Measurements from ENCODE around the gene PERCC1. TPM values are rescaled to one million over a fixed set of nuclear protein-coding genes. Genes with fewer than 3 reads are reported as not detected.

PERCC1 gene
- total RNA-seq, 2 experiments from 2014 or later, result not detected

GRCh38 chr16:1435921-1436697, 5.2 kb downstream of the PERCC1 start:
- Histone ChIP-seq H4K20me1 (ENCODE audit: insufficient read depth, low read length) (no peaks in the 10 kb centered on the region), H2AFZ (ENCODE audit: low read length) (no peak overlapping the region), H3K4me2 (ENCODE audit: low read length) (no peak overlapping the region), H3K4me3 (ENCODE audit: low read depth, low read length, poor library complexity, severe bottlenecking) (no peak overlapping the region), H3K9me2 (ENCODE audit: insufficient read depth, low read length) (no peaks in the 10 kb centered on the region), H3K4me1 (ENCODE audit: insufficient read depth, low read length, poor library complexity, severe bottlenecking) (no peaks in the 10 kb centered on the region), H3K27ac (ENCODE audit: low read depth, low read length, poor library complexity, severe bottlenecking) (no peak overlapping the region), H3K36me3 (ENCODE audit: insufficient read depth, low read length) (no peaks in the 10 kb centered on the region), H3K9me3 (ENCODE audit: low read length) (no peaks in the 10 kb centered on the region), H3K79me2 (ENCODE audit: insufficient read depth, low read depth, low read length) (no peaks in the 10 kb centered on the region)
- ChIA-PET CTCF (ENCODE audit: unreplicated experiment) (no interaction called here), POLR2A (no interaction called here)
- TF ChIP-seq CTCF (conservative IDR thresholded peaks at IDR 0.05; ENCODE audit: low read length), result no peak
- no peak for TF ChIP-seq EZH2phosphoT487 (IDR thresholded peaks at IDR 0.05; ENCODE audit: borderline replicate concordance, low read depth, low read length)
- BruUV-seq (replicated peaks), result no TSS peak
- DNase-seq (ENCODE audit: low spot score), result no peak
- intact Hi-C loops (cut with micrococcal nuclease; ENCODE audit: unreplicated experiment), result no loop called here

GRCh38 chr16:1436731-1437355, 6.0 kb downstream of the PERCC1 start:
- Histone ChIP-seq H3K4me1 (ENCODE audit: insufficient read depth, low read length, poor library complexity, severe bottlenecking) (no peaks in the 10 kb centered on the region), H3K4me2 (ENCODE audit: low read length) (no peak overlapping the region), H3K9me2 (ENCODE audit: insufficient read depth, low read length) (no peaks in the 10 kb centered on the region), H4K20me1 (ENCODE audit: insufficient read depth, low read length) (no peaks in the 10 kb centered on the region), H2AFZ (ENCODE audit: low read length) (no peak overlapping the region), H3K36me3 (ENCODE audit: insufficient read depth, low read length) (no peaks in the 10 kb centered on the region), H3K79me2 (ENCODE audit: insufficient read depth, low read depth, low read length) (no peaks in the 10 kb centered on the region), H3K27ac (ENCODE audit: low read depth, low read length, poor library complexity, severe bottlenecking) (no peak overlapping the region), H3K9me3 (ENCODE audit: low read length) (no peaks in the 10 kb centered on the region), H3K4me3 (ENCODE audit: low read depth, low read length, poor library complexity, severe bottlenecking) (no peak overlapping the region)
- intact Hi-C loops (cut with micrococcal nuclease; ENCODE audit: unreplicated experiment), result no loop called here
- no peak for DNase-seq (ENCODE audit: low spot score)
- TF ChIP-seq CTCF (conservative IDR thresholded peaks at IDR 0.05; ENCODE audit: low read length) (no peak), EZH2phosphoT487 (IDR thresholded peaks at IDR 0.05; ENCODE audit: borderline replicate concordance, low read depth, low read length) (no peak)
- POLR2A ChIA-PET, result no interaction called here
- CTCF ChIA-PET (ENCODE audit: unreplicated experiment), result no interaction called here
- no TSS peak for BruUV-seq (replicated peaks)

DNA sequence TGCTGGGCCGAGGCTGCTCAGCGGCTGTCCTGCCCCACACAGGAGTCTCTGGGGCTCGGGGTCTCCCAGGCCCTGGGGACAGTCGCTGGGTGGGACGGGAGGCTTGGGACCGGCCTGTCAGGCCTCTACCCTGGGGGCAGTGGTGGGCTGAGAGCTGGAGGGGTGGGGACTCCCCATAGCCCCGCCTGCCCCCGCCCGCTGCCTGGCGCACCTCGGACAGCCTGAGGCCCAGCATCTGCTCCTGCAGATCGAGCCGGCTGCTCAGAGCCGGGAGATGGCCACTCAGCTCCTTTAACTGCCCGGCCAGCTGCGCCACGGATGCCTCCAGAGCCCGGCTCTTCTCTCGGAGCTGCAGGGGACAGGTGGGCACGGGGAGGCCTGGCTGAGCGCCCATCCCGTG, 6.7 kb downstream of the PERCC1 start:
- no peaks in the 10 kb centered on the region for H3K4me1 ChIP-seq (ENCODE audit: insufficient read depth, low read length, poor library complexity, severe bottlenecking)
- H3K27ac ChIP-seq (ENCODE audit: low read depth, low read length, poor library complexity, severe bottlenecking), result no peak overlapping the region
- H3K4me3 ChIP-seq (ENCODE audit: low read depth, low read length, poor library complexity, severe bottlenecking), result no peak overlapping the region
- no peaks in the 10 kb centered on the region for H4K20me1 ChIP-seq (ENCODE audit: insufficient read depth, low read length)
- DNase-seq (ENCODE audit: low spot score), result no peak
- no TSS peak for BruUV-seq (replicated peaks)
- intact Hi-C loops (cut with micrococcal nuclease; ENCODE audit: unreplicated experiment), result no loop called here
- no peaks in the 10 kb centered on the region for H3K79me2 ChIP-seq (ENCODE audit: insufficient read depth, low read depth, low read length)
- TF ChIP-seq CTCF (conservative IDR thresholded peaks at IDR 0.05; ENCODE audit: low read length), result no peak
- no peak for TF ChIP-seq EZH2phosphoT487 (IDR thresholded peaks at IDR 0.05; ENCODE audit: borderline replicate concordance, low read depth, low read length)
- no peak overlapping the region for H3K4me2 ChIP-seq (ENCODE audit: low read length)
- CTCF ChIA-PET (ENCODE audit: unreplicated experiment), result no interaction called here
- H3K36me3 ChIP-seq (ENCODE audit: insufficient read depth, low read length), result no peaks in the 10 kb centered on the region
- POLR2A ChIA-PET, result no interaction called here
- no peak overlapping the region for H2AFZ ChIP-seq (ENCODE audit: low read length)
- no peaks in the 10 kb centered on the region for H3K9me3 ChIP-seq (ENCODE audit: low read length)
- no peaks in the 10 kb centered on the region for H3K9me2 ChIP-seq (ENCODE audit: insufficient read depth, low read length)

Data from OCI-LY7 (cell line).